IPS-NIHi7 (cell line): Measurements from ENCODE around the gene C5orf46.

Experiments
- DNase-seq: peaks from one replicate; pipeline ENCODE4 v3.0.0; 2012; ENCODE audit warnings: mixed read lengths; ENCODE audit errors: extremely low spot score

The C5orf46 gene

DNA sequence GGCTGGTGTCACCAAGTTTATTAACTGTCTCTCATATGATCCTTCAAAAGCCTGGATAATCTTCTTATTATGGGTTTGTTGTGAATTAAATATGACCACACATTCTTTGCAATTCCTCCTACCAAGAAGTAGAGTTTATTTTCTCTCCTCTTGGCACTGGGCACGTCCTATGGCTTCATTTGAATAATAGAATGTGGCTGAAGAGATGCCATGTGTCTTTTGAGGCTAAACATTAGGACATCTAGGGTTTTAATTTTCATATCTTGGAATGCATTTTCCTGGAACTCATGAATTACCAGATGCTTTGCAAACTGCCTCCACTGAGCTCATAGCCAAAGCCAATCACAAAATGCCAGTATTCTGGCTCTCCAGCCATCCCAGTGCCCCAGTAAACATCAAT is 47.8 kb downstream of the C5orf46 start:
- DNase-seq = no peak

DNA sequence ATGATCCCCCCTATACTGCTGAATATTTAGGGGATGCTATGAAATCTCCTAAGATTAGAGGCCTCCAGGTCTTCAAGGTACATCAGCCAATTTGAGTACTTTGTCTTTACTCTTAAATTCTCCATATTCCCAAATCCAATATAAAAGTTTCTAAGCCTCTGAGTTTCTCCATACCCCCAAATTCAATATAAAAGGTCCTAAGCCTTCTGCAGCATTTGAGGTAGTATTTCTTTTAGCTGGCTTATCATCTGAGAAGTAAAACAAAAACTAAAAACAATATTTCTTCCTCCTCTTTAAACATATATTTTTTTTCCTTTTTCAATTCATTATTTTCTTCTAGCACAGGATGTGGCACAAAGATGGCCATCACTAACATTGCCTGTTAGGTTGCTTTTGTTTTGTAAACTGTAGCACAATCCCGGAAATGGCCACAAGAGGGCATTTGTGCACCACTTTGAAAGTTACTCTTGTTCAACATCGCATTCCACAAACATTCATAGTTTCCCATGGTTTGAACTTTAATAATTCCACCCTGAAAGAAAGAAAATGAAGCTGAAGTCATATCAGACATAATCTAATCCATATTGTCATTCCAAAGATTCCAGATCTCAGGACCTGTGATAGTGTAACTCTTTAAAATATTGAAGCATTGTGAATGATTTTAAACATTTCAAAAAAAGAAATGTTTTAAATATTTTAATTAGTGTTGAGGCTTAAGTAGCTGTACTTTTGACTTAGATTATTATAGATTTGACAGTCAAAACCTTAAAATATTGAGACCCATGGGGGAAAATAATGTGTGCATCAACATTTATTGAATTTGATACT is 48.8 kb downstream of the C5orf46 start:
- DNase-seq = peak; percentile 42

DNA sequence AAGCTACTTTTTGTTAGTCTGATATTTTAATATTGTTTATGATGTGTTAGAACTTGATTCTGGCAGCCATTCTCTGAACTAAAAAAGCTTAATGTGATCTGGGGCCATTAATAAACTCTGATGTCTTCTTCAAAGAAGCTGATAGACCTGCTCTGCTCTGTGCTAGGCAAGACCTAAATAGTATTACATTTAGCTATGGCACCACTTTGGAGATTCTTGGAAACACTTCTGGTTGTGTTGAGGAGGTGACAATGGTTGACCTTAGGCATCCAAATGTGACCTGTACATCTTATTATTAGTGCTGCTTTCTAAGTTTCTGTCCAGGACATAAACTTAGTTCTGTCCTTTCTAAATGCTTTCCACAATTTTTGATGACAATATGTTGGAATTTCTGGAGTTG is 49.5 kb downstream of the C5orf46 start:
- DNase-seq = no peak

DNA sequence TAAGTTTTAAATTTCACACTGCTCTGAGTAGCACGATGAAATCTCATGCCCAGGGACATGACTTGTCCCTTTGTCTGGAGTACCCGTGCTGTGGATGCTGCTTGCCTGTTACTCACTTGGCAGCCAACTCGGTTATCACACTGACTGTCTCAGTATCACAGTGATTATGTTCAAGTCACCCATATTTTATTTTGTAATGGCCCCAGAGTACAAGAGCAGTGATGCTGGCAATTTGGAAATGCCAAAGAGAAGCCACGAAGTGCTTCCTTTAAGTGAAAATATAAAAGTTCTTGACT is 50.6 kb downstream of the C5orf46 start:
- no peak for DNase-seq

DNA sequence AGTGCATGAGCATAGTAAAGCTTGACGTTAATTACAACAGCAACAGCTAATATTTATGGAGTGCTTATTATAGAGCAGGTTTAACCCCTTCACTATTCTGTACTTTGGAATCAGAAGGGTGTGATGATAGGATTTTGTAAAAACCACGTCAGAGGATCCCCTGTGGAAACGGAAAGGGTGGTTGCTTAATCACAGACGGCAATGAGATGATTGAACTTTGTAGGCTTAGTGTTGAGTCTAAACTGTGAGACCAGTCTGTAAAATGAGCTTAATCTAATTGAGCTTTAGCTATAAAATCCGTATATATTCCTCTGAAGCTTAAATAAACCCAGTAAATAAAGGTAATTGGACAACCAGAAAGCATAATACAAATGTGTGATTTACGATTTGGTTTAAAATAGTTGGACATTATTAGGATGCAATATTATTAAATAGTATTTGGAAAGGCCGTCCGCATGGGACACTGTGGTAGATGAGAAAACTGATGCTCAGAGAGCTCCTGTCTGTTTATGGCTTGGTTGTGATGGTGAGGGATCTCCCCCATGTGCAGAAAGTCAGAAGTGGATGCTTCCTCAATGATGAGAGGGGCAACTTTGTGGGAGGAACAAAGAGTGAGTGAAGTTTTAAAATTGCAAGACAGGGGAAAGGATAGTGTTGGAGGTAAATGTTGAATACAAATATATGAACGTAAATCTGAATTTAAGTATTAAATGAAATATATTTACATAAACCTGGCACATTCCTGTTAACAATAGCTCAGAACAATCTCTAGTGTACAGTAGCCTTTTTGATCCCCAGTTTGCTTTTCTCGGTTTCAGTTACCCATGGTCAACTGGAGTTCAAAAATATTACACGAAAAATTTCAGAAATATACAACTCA is 51.2 kb downstream of the C5orf46 start:
- DNase-seq = no peak

DNA sequence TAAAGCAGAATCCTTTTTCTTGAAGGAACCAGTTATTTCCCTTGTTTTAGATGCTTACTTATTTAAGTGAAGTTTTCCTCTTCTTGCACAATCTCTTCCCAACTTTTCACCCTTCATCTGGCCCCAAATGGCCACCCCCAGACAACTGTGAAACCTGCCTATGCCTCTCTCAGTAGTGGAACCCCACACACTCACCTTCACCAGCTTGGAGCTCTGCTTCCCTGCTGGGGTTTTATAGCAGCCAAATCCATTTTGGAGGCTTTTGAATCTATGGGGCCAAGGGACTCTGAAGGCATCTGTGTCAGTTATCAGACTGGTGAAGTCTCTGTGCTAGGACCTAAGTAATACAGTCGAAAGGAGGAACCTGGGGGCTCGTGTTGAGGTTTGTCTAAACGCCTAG is 52.0 kb downstream of the C5orf46 start:
- DNase-seq = no peak

DNA sequence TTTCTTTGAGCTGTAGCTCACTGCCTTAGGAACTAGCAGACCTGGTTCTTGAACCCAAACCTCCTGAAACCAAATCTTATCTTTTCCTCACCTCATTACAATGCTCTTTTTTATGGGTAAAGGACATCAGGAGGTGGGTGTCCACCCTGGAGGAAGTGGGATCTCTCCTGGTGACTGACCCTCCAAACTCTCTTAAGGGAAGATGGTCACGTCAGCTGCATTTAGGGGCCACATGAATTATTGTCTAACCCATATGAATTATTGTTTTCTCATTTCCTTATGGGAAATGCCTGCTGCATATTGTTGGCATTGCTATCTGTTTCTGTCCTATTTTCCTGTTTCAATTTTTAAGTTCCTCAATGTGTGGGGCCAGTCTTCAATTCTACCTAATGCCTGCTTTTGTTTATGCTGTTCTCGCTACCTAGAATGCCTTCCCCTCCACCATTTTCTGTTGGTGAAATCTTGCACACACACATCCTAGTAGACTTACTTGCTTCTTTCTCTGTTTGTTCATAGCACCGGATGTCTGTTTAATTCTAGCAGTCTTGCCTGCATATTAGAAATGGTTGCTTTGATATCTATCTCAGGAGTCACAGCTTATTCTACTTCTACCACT is 52.9 kb downstream of the C5orf46 start:
- DNase-seq = no peak

DNA sequence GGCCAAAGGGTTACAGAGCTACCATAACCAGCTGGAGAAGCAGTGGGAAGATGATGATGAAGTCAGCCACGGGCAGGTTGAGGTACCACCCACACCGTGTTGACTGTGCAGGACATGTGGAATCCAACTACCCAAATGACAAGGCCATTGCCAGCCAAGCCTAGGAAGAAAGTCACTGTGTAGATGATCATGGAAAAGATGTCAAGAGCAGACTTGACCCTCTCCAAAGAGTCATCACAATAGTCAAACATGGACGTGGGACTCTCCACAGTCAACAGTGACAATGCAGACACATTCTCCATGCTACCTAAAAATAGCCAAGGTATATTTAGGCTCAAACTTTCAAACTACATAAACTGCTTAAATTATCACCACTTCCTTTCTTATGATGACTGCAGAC is 54.0 kb downstream of the C5orf46 start:
- no peak for DNase-seq

DNA sequence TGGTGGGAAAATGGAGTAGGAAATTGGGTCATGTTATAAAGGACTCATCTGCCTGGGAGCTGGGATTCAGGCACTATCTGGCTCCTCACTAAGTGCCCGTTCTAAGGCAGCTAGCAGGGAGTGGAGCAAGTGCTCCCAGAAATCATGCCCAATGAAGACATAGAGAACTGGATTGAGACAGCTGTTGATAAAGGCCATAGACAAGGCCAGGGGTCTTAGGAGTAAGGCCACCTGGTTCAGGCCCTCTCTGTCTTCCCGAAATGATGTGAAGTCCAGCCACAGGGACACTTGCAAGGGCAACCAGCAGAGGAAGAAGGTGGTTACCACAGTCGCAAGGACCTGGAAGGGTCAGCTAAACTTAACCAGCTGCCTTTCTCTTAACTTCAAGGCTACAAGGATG is 54.8 kb downstream of the C5orf46 start:
- DNase-seq = peak; percentile 17

DNA sequence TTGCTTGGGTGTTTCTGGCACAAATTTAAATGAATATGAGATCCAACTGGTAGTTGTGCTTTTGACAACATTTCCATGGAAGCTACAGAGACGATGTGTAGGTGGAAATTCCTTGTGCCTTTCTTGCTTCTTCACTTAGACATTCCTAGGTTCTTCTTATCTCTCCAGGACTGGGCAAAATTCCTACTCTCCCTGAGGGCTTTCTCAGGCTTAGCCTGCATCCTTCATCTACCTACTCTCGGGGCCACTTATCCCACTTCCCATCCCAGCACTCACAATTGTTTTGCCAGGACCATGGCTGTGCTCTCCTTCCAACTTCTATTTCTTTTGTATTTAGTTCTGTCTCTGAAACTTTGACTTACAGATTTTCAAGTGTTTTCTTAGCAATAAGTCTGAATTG is 57.1 kb downstream of the C5orf46 start:
- no peak for DNase-seq

DNA sequence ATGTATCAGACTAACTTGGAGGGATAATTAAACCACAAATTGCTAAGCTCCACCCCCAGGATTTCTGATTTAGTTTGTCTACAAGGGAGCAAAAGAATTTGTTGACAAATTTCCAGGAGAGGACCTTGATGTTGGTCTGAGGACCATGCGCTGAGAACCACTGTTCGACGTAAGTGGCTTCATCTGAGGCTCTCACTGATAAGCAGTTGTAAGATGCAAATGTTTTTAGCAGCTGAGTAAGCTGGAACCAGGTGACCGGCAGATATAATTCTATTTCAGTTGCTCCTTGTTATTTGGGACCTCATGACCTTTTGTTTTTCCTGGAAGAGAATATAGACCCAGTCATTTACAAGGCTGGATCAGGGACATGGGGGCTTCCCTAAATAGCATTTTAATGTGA is 60.7 kb downstream of the C5orf46 start:
- DNase-seq = no peak

DNA sequence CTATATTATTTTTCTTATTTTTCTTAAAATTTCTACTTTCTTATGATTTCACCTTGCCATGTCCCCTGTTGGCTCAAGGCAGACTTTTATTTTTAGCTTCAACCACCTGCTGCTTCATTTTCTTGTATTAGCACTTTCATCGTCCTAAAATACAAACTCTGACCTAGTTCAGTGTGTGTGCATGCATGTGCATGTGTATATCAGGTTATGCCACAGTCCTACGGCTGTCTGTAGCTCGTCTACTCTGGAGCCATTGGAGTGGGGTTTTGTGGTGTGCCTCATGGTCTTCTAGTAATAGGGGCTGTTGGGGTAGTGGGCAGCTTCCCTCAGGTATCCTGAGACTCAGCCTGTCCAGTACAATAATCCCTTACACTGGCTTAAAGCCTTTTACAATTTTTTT is 61.5 kb downstream of the C5orf46 start:
- no peak for DNase-seq

DNA sequence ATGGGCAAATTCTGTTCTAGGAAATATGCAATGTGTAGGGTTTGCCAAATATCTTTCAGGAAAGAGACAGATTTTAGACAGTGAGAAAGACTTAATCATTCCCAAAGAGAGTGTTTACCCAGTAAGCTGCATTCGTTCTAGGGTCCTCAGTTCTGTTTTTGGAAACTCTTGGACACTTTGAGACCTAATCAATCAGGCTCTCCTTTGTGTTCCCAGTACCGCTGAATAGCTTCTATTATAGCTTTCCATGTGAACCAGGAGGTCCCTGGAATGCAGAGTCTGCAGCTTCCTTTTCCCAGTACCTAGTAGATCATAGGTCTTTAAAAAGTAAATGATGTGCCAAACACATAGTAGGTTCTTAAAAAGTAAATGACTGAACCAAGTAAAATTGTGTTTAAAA is 63.5 kb downstream of the C5orf46 start:
- DNase-seq = no peak
